GM19099 (cell line): Measurements from ENCODE around the gene DPYSL5.

Source experiments
- POLR2A ChIP-seq: IDR thresholded peaks from 3 replicates; pipeline ENCODE4 v1.6.1; 2011; ENCODE audit warnings: low read depth; ENCODE audit not compliant: insufficient read length; ENCODE audit errors: extremely low read depth

Gene DPYSL5

DNA sequence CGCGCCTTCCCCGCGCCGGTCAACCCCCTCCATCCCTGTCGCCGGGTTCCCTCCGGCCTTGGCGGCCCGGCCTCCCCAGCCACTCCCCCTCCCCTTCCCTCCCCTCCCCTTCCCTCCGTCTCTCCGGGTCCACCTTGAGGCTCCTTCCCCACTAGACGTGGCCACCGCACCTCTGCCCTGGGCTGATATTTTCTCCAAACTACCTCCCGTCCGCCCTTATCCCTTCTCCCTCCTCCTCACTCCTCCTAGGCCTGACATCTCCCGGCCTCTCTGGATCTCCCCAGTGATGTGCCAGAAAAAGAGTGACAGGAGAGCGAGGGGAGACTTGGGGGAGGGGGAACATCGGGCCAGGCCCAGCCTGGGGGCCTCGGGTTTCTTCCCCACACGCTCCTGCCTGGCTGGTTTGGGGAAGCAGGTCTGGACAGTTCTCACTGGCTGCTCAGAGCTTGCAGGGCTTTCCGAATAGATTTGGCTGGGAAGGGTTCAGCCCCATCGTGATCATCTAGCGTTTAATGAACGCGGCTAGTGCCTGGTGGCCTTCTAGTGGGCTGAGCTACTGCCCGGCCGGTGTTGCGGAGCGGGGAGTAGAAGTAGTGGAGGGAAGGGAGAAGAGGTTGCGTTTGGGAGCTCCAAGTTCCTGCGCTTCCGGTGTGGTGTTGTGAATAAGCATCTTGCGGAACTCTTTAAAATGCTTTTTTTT, 123.1 kb downstream of the DPYSL5 start:
- TF ChIP-seq POLR2A, result no peak

DNA sequence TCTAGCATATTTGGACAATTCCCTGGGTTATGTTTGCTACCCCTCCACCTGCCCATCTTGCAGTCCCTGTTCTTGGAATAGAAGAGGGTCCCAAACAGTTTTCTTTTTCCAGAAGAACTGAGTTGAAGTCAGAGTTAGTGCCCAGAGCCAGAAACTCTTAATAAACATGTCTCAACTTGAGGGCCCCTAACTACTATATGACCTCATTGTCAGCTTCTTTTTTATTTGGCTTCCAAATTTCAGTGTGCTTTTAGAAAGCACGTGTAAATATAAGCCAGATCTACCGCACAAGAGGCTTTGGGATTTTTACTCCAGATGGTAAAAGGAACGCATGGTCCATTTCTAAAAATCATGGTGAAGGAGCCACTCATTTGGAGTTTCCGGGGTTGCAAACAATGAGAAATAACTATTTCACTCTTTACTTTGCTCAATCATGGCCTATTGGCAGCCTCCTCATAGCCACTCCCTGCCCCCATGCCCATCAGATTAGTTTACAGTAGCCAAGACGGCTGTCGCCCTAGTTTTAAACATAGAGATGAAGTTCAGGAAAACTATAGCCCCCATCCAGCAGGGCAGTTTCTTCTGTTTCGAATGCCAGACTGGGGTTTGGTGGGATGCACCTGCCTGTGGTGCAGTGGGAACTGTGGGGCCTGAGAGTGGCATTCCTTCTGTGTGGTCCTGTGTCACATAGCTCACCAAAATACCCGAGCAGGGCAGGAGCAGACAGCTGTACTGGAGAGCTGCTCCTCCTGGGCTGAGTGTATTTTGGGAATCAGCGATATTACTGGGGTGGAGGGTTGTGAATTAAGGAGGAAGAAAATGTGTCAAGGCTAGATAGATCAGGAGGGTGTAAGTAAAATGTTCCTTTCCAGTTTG, 124.2 kb downstream of the DPYSL5 start:
- TF ChIP-seq POLR2A, result no peak

DNA sequence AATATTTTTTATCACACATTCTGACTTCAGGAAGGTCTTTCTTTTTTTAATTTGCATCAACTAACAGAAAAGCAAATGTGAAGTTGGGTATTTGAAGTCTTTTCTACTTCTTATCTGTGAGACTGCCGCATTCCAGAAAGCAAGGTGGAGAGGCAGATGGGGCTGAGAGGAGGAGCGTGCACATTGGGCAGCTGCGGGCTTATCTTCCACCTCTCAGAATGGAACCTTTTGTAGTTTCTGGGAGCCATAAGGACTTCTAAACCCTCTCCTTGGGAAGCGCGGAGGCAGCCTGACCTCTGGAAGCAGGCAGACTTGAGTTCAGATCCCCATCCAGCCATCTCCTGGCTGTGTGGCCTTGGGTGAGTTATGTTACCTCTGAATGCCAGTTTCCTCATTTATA, 126.4 kb downstream of the DPYSL5 start:
- no peak for TF ChIP-seq POLR2A

DNA sequence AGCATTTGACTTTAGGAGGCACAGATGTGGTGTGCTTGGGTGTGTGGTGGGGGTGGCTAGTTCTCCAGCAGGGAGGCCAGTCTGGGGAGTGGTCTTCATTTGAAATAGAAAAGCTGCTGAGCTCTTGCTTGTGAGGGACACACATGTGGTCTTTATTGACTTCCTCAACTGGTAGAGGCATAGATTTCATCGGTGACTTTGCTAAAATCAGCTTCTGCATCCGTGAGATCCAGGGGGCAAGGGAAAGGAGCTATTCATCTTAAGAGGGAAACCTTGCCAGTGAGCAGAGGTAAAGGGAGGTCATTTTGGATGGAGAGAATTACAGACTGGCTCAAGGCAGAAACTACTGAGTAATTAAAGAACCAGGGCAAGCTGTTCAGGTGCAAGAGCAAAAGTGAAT, 127.2 kb downstream of the DPYSL5 start:
- TF ChIP-seq POLR2A, result no peak

DNA sequence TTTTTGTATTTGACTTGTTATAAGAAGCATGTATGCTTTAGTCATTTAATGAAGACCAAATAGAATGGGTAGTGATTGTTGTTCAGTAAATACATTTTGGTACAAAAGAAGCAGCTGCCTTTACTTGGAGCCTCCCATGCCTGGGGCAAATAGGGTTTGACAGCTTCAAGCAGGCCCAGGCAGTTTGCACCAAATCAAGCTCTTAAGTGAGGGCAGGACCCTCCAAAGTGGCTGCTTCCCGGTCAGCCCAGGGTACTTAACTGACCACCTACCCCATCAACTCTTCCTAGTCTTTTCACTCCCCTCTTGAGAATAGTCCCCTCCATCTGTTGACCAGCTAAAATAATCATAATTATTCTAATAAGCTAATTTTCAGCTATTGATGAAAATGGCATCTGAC, 127.7 kb downstream of the DPYSL5 start:
- TF ChIP-seq POLR2A, result no peak

DNA sequence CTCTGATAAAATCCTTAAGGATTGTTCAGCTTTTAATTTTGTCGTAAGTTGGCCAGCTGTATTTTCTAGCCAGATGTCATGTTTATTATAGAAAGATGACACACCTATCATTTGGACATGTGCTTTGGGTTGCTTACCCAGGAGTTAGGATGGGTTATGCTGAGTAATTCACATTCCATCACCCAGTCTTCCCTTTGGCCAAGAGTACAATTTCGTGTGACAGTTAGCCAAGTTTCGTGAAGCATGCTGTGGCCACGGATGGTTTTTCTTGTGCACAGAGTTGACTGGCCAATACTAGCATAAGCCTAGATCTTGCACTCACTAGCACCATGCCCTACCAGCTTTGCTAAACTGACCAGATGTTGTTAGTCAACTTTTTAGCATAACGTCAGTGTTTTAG, 128.3 kb downstream of the DPYSL5 start:
- TF ChIP-seq POLR2A, result no peak

DNA sequence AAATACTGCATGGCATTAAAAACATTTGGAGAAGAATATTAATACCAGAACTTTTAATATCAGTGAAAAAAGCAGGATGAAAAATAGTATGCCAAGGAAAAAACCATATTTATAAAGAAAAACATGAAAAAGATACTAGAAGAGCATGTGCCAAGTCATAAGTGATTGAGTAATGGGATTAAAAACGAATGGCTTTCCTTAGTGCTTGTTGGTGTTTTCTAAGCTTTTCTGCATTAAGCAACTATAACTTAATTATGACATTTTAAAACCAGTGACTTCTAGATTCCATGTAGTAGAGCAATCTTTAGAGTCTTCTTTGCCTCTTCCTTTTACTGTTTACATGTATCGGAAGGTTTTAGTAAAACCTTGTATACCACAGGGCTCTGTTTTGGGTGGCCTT, 129.1 kb downstream of the DPYSL5 start:
- no peak for TF ChIP-seq POLR2A

DNA sequence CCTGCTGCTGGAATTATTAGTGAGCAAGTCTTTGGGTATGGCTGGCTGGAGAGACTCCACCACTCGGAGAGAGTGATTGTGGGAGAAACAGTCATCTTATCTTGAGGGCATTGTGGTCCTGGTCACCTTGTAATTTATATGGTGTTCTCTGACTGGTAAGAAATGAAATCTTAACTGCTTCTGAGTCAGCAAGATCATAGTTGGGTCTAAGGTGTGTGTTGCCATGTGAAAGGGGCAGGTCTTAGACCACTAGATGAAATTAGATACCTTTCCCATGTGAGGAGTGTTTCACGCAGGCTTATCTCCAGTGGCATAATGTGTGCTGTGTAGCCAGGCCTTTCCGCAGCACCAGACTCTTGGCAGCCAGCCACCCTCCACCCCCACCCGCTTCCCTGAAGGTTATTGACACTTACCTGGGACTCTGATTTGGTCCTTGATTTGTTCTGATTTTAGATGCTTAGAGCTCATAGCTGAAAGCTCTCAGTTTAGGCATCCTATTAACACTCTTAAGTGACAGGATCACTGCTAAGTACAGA, 130.2 kb downstream of the DPYSL5 start:
- no peak for TF ChIP-seq POLR2A

DNA sequence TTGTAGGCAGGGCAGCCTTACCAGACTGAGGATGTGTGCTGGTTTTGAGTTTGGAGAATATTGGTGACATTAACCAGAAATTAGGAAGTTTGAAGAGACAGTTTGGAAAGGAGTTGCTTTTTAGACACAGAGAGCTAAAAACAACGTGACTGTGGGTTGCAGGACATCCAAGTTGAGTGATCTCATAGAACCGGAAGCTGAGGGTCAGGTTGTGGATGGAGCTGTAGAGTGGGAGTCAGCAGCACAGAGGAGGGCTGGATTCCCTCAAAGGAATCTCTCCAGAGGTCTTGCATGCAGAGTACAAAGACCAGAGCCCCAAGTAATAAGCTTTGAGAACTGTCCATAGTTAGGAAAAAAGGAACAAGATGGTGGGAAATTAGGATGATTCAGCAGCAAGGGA, 131.8 kb downstream of the DPYSL5 start:
- no peak for TF ChIP-seq POLR2A

DNA sequence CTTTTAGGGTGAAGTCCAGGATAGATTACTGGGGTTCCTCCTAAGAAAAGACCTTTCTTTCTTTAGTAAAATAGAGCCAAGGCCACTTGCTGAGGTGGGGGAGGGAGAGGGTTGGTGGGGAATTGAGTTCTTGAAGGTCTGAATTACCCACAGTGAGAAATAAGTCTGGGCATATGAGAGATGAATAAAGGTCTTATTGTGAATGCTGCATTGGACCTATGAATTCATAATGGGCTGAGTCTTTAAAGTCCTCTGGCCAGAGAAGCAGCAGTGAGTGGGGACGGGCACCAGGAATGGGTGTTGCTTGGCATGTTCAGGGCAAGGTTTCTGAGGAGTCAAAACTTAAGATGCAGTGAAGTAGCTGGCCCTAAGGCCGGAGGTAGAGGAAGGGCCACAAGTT, 133.0 kb downstream of the DPYSL5 start:
- no peak for TF ChIP-seq POLR2A

DNA sequence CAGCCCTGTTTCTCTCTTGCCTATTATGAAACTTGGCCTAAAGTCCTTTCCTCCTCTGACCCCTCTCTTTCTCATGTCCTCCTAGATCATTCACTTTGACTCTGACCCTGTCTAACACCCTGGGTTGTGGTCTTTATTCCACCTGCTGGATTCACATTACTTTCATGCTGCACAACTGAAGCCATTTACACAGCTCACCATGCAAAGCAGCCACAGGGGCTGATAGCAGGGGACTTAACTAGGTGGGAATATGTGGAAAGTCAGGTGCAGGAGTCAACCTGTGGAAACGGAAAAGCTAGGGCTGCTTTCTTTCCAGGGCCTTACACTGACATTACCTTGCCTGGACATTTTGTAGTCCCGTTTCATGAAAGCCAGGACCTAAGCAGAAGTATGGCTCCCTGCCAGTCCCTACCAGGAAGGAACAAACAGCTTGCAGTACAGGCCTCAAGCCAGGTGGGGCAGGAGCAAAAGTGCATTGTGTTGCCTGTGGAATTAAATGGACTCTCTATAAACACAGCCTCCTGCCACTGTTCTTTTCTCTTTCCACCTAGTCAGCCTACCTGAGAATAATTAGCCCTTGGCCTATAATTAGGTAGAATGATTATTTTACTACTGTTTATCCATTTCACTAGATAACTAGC, 134.3 kb downstream of the DPYSL5 start:
- TF ChIP-seq POLR2A, result no peak

DNA sequence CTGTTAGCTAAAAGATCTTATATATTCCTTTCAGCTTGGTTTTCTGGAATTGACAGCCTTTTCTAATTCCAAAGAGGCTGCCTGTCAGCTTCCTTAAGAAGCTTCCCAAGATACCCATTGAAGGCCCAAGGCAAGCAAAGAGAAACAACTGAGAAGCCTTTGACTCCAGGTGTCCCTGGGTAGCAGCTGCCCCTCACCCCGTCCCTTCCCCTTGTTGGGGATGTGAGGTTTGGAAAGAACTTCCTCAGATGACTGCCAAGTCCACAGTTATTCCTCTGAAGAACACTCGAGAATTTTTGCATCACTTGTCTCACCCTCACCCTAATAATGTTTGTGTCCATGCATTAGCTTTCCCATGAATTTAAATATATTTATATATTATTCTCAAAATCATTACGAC, 135.8 kb downstream of the DPYSL5 start:
- TF ChIP-seq POLR2A, result no peak

DNA sequence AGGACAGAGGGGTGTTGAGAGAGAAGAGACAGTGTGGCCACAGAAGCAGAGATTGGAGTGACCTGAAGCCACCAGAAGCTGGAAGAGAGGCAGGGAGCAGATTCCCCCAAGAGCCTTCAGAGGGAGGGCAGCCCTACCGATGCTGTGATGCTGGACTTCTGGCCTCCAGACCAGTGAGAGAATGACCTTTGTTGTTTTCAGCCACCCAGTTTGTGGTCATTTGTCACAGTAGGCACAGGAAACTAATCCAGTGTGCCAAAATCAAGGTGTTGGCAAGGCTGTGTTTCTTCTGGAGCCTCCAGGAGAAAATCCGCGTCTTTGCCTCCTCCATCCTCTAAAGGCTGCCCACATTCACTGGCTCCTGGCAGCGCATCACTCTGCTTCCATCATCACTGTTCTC, 137.9 kb downstream of the DPYSL5 start:
- no peak for TF ChIP-seq POLR2A

DNA sequence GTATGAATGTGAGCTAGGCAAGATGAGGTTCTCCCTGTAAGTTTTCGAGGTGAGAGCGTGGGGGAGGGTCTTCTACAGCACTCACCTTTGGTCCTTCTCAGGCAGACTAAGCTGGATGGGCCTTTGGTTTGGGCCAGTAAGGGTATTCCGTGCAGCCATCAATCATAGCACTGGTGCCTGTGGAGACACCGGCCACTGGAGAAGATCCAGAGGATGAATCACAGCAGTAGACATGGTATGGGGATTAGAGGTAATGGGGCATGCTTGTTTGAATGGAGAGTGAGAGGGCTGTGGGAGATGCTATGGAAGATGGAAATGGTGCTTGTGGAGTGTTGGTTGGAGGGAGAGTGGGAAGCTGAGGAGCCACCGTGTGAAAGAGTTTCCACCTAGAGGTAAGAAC, 138.6 kb downstream of the DPYSL5 start:
- no peak for TF ChIP-seq POLR2A

DNA sequence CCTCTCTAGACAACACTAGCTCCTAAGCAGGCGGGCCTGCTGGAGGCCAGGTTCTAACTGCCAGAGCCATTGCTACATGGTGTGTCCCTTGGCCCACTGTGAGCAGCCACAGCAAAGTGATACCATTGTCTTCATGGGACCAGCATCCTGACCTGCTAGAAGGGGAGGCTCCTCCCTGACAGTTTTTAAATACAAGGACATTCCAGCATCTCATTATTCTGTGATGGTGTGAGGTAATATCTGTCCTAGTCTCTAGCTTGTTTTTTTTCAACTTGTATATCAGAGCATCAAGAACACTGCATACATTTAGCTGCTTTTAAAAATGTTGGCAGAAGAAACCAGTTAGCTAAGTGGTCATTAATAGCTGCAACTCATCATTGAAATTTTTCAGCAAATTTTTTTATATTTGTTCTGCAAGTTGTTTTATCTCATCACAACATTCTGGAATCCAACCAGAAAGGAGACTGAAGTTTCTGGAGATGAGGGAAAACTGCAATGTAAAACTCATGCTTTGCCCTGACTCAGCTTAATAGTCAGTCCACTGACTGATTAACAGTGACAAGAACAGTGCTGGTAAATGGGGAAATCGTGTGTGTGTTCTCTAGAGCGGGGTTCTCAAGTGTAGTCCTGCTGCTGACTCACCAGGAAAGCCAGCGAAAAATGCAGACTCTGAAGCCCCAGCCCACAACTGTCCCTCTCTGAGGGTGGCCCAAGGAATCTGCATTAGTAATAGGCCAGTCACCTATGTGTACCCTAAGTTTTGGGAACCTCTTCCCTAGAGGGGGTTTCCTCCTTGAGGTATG, 140.3 kb downstream of the DPYSL5 start:
- TF ChIP-seq POLR2A, result no peak

DNA sequence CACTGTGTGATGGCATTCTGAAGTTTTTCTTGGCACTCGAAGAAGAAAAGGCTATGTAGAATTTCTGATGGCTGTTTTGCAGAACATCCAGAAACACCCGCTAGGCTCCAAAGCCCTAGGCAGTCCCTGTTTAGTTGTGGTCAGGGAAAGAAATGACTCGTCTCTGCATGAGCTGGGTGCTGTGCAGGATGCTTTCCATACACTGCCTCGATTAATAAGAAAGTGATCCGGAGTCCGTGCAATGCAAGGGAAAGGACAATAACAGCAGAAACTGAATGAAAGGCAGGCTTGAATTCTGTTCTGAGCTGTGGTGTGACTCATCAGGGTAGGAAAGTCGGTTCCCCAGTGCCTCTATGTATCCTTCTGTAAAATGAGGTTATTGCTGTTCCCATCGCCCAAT, 141.2 kb downstream of the DPYSL5 start:
- no peak for TF ChIP-seq POLR2A

DNA sequence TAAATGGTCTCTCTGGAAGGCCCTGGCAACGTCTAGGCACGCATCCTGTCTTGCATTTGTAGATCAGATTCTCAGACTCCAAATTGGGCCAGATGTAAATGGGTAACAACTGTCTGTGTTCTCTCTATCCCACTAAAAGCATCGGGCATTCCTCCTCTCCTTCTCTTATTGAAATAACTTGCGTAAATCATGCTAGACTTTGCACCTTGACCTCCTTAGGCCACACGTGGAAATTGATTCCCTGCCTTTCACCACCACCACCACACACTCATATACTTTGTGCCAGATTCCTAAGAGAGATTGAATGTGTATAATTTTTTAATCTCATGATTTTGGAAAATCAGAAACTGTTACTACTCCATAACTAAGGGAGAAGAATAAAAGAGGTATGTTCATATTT, 143.8 kb downstream of the DPYSL5 start:
- TF ChIP-seq POLR2A, result no peak
